Activated gamma-delta T cell treated with Interleukin-2 at 50 U/mL for 16 hours (primary cell): ENCODE data around the gene SPNS3.

Source experiments
- DNase-seq: peaks from one replicate; pipeline ENCODE4 v3.0.0-alpha.2; 2020

The SPNS3 gene

DNA sequence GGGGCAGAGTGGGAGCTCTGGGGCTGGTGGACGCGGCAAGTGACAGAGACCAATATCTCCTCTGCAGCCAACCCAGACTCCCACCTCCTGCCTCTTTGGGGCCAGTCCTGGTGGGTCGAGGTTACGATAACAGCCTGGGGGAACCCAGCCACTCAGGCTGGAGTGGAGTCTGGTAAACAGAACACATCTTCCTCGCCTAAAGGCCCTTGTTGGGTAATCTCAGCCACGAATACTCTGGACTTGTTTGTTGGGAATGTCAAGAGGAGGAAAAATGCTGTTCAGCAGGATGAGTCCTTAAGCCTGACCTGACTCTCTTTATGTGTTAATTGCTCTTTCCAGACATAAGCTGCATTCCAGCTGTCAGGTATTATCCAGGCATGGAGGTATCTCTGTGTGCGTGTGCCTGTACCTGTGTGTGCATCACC is 56.9 kb downstream of the SPNS3 start:
- DNase-seq = no peak

DNA sequence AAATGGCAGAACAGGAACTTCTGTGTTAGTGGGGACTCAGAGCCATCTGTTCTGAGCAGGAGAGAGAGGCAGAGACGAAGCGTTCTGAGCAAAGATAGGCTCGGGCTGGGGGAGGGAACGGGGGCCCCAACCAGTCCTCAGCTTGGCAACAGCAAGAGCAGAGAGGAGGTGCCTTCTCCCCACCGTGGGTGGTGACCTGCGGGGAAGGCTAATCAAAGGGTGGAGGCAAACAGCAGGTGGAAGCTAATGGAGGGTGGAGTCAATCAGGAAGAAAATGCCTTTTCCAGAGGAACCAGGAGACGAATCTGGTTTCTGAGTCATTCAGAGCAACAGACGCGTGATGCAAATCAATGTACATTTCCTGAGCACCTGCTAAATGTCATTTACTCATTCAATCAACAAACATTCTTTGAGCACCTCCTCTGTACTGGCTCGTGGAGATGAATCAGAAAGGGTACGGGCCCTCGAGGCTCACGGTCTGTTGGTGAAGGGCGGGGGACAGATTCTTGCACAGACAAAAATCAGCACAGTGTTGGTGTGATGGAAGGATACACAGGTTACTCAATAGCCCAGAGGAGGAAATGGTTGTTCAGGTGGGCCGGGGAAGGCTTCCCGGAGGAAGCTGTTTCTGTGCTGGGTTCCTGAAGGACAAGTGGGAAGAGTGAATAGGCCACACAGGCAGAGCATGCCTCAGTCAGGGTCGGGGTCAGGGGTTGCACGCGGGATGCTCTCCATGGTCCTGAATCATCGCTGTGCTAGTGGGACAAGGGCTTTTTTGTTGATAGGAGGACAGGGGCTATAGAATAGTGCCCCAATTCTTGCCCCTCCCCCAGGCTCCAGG is 59.2 kb downstream of the SPNS3 start:
- peak; percentile 19 for DNase-seq

DNA sequence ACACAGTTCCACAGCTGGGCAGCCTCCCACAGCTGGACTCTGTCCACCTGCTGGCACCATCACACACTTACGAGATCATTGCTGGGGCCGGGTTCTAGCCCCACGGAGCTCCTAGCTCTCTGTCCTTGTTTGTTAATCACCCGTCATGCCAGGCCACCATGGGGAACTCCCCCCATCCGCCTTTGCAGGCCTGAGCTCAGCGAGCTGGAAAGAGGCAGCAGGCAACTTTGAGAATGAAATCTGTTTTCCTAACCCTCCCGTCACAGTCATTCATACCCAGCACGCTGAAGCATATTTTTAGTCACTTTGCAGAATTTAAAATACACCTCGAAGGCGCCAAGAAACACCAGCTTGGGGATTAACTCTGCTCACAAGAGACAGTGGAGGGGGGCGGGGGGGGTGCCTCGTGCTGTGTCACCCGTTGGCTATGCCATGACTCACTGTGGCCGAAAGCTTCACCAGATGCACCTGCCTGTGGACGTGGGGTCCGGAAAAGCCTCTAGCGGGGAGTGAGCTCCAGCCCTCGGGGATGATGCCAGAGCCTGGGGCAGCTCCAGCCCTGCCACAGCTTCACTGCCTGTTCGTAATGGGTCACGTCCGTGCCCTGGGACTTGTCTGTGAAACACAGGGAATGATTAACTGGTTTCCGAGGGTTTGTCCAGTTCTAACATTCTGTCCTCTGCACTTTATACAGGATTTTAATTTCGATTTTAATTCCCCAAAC is 63.5 kb downstream of the SPNS3 start:
- no peak for DNase-seq

DNA sequence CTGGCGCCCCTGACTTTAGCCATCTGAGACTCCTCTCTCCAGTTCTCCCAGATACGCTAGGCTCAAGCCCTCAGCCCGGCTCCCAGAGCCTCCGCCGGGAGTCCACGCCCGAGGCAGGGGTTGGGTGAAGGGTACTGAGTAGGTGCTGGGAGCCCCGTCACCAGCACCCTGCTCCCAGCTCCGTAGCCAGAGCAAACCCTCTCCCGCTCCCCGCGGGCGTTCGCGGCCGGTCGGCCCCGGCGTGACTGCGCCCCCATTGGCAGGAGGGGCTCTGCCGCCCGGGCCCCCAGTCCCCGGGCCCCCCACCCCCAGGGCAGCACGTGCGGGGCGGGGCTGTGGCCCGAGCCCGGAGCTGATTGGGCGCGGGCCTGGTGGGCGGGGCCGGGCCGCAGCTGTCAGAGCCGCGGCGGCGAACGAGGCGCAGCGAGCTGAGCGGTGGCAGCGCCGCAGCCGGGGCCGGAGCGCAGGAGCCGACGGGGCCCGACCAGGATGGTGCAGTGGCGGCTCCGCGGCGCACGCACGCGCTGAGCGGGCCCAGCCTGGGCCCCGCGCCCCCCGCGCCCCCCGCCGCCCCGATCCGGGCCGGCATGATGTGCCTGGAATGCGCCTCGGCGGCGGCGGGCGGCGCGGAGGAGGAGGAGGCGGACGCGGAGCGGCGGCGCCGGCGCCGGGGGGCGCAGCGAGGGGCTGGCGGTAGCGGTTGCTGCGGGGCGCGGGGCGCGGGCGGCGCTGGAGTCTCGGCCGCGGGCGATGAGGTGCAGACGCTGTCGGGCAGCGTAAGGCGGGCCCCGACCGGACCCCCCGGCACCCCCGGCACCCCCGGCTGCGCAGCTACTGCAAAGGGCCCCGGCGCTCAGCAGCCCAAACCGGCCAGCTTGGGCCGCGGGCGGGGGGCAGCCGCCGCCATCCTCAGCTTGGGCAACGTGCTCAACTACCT is 65.0 kb downstream of the SPNS3 start, which contains the start of gene SPNS2:
Gene SPNS2 (plus strand): TSS at position 421 of the 937 bp plus-strand sequence. CDS start 167 bp downstream, at position 588.
- DNase-seq = peak; percentile 49

DNA sequence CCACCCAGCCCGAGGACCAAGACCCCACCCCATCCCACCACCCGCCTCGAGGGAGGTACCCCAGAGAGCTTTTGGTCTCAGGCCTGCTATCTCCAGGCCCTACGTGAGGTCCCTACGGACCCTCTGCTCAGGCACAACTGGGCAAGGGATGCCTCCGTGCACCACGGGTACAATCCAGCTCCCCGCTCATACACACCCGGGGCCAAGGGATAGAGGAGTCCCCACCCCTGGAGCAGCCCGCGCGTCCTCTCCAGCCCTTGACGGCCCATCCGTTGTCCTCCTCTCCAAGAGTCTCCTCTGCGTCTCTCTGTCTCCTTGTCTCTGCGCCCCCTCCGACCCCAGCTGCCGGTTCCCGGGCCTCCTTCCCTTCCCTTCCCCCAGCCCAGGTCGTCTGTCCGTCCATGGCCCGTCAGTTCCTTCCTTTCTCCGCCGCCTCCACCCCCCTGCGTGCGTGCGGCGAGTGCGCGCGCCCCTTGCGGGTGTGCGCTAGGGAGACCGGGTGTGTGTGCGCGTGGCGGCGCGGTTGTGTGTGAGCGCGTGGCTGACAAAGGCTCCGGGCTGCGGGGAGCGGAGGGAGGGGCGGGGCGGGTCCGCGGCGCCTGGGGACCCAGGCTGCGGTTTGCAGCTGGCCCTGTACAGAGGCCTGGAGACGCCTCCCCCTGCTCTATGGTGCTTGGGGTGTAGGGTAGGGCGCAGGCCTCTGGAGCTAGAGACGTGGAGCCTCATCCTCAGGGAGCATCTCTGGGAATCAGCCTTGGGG is 65.9 kb downstream of the SPNS3 start:
- peak; percentile 12 for DNase-seq

DNA sequence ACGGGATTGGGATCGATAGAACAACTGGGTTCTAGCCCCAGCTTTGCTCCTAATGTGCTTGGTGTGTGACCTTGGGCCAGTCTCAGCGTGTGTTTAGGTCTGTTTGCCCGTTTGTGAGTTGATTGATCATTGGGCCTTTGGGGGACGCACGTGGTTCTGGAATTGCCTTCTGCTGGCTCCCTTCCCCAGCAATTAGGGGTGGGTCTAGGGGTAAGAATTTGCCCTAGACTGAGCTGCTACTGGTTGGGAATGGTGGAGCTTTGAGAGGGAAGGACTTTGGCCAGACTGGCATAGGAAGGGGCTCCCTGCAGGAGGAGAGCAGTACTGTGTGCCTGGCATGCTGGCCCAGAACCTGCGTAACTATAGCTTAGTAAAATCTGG is 66.4 kb downstream of the SPNS3 start:
- DNase-seq = no peak

DNA sequence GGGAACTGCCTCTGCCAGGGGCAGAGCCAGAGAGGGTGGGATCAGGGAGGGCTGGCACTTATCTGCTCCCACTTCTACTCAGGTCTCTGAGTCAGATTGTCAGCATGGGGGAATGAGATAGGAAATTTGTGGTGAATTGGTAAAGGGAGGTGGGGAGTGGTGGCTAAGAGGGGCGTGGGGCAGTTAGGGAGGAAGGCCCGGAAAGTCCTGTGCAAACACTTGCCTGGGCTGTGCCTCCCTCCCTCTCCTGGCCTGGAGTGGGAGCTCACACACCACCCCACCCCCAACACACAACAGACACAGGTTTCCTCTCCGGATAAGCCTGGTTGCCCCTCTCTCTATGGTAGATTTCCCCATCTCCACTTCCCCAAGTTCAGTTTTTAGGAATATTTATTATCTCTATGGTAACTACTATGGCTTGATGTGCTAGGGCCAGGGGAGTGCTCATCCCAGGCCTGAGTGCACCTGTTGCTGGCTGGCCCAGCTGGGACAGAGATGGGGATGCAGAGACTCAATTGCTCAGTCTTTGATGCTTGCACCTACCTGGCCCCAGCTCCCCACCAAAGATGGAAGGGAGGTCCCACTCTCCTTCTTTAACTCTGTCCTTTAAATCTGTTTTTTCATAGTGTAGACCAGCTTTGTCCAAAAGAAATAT is 67.7 kb downstream of the SPNS3 start:
- no peak for DNase-seq

DNA sequence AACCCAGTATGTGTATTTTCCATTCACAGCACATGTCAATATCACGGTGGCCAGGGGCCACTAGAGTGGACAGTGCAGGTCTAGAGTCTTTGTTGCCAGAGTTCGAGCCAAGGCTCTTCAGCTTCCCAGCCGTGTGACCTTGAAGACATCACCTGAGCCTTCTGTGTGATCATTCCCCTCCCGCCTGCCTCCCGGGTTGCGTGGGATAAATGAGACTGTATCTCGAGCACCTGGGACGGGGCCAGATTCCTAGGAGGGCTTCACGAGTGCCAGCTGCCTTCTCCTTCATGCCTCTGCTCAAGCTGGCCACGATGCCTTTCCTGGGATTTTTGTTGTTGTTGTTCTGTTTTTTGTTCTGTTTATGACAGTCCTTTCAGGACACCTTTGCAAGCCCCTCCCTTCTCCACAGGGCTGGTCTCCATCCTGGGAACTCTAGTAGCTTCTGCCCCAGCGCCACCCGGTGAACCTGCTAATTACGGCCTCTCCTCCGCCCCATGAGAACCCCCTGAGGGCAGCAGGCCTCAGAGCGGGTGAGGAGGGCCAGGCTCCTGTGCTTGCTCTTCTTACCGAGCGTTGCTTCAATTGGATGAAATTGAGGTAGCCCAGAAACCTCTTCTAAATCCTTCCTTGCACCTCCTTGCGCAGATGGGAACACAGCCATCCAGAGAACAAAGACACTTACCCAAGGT is 68.9 kb downstream of the SPNS3 start:
- no peak for DNase-seq

DNA sequence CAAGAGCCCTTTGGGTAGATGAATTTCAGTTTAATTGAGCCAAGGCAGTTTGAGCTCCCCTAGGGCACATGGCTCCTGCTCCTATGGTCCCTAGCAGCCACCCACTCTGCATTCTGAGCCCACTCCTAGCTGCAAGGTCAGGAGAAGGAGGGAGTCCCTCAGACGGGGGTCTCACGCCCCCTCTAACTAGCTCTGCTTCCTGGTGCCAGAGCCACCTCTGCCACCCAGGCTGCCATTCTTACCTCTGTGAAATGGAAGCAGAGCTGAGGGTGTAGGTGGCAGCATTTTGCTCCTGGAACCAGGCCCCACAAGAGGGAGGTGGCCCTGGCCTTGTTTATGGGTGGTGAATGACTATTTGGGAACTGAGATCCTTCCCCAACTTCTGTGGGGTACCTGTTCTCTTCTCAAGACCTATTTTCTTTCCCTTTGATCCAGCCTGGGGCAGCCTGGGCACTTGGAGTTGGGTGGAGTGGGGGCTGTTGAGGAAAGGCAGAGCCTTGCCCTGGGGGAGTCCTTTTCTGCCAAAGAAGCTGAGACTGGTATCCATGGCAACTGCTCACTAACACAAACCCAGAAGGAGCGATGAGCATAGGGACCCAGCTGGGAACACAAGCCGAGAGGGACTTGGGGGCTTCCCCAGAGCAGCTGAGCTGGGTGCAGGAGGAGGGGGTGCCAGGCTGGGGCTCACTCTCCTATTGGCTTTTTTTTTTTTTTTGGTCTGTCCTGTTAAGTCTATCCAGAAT is 69.7 kb downstream of the SPNS3 start:
- DNase-seq = no peak

DNA sequence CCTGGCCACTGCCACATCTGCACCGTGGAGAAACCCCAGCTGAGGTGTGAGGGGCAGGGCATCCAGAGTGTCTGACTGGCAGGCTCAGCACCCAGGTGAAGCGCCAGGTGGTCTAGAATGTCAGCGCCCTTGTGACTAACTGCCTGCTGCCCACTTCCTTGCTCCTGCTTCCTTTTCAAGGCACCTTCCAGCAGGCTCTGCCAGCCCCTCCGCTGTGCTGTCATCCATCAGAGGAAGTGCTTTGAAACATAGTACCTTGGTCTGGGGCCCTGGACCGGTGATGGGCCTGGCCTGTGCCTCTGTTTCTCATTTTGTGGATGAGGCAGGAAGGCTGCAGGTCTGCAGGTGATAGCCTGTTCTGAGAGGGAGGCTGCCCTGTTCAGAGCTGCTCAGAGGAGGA is 70.4 kb downstream of the SPNS3 start:
- no peak for DNase-seq

DNA sequence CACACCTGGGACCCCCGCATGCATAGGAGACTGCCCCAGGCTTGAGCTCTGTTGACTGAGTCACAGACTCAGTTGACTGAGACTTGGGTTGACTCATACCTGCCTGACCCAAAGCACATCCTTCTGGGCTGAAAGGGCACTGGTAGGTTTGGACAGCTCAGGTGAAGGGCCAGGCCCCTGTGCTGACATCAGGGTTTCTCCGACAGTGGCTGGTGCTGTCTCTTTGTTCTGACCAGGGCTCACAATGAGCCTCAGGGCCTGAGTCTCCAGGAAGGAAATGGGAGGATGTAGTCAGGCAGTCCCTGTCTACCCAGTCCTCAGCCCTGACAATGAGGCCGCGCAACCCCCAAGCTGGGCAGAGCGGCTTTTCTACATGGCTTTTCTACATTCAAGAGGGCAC is 71.4 kb downstream of the SPNS3 start:
- no peak for DNase-seq

DNA sequence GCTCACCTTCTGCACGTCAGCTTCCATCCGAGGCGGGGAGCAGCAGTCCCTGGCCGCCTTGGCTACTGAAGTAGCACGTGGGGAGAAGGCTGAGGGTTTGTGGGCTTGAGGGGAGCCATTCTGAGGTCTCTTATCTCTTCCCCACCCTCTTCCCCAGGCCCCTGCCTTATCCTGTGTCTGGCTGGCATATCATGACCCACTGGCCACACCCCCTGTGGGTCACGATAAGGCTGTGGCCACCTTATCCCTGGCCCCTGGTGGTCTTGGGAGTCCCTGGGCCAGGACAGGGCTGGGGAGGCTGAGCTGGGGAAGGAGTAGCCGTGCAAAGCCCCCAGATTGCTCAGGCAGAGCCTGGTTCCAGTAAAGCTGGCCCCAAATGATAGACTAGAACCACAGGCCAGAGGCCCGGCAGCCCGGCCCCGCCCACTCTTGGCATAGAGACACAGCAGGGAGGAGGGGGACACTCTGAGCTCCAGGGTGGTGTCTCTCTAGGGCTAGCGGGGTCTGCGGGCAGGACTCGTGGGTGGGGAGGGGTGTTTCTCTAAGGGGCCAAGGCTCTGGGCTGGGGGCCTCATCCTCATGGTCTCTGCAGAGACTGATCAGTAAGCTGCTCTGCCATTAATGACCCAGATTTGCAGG is 72.6 kb downstream of the SPNS3 start:
- DNase-seq = no peak

DNA sequence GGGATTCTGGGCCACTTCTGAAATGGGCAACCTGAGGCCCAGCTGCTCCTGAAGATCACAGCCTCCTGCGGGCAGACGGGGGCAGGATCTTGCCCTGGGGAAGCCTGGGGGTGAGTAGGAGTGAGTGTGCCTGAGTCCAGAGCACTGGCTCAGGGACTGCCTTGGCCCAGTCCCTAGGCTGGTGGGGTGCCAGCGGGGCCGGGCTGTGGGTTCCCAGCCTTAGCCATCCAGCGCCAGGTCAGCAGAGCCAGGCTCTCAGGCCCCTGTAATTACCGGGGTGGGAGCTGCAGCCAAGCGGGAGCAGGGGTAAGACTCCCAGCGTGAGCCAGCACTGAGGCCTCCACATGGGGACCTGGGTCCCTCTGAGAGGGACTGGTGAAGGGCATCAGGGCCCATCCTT is 73.2 kb downstream of the SPNS3 start:
- DNase-seq = no peak

DNA sequence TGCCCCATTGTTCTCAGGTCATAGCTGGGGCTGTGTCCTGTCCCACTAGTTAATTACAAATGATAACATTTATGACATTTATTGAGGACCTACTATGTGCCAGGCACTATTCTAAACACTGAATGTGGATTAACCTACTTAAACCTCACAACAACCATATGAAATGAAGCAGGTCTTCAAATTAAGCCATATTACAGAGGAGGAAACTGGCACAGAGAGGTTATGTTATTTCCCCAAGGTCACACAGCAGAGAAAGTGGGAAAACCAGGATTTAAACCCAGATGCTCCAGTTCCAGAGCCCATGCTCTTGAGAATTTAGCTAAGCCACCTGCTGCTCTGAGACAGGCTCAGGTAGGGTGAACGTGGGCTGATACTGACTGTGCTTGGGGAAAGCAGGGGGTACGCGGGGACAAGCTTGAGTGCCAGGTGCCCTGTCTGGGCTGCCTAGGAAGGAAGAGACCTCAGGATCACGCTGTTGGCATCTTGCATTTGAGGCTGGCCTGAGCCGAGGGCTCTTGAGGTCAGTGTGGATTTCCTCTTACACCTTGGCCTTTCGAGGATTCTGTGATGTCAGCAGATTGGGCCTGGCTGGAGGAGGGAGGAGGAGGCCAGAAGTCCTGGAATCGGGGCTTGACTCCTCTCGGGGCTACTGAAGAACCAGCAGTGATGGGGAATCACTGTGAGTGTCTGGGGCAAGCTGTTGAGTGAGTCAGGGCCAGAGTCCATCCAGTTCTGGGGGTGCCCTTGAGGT is 73.8 kb downstream of the SPNS3 start:
- DNase-seq = no peak

DNA sequence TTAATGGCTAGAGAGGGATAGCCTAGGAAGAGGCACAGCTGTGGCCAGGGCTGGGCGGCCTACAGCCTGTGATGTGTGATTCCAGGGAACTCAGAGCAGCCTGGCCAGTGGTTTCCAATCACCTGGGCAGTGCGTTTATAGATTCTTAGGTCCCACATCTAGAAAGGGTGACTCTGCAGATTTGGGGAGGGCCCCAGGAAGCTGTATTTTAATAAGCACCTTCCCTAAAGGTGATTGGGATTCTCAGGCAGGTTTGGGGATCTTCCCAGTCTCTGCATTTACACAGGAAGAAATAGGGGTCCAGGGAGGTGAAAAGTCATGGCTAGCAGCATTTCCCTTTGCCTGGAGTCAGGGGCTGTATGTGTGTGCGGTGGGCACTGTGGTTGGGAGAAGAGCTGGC is 74.5 kb downstream of the SPNS3 start:
- no peak for DNase-seq

DNA sequence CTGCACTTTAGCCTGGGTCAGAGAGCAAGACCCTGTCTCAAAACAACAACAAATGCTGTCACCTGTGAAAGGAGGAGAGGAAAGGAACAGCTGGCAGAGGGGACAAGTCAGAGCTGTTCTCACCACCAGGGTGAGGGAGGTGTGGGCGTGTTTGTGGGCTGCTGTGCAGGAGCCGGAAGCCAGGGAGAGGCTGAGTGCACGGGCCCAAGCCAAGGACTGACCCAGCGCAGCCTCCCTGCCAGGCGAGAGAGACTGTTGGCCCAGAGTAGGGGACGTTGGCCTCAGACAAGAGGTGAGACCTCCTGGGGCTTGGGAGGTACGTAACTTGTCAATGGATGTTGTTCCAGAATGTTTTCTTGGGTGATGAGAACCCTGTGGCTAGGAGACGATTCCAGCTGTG is 75.7 kb downstream of the SPNS3 start:
- DNase-seq = peak; percentile 37

DNA sequence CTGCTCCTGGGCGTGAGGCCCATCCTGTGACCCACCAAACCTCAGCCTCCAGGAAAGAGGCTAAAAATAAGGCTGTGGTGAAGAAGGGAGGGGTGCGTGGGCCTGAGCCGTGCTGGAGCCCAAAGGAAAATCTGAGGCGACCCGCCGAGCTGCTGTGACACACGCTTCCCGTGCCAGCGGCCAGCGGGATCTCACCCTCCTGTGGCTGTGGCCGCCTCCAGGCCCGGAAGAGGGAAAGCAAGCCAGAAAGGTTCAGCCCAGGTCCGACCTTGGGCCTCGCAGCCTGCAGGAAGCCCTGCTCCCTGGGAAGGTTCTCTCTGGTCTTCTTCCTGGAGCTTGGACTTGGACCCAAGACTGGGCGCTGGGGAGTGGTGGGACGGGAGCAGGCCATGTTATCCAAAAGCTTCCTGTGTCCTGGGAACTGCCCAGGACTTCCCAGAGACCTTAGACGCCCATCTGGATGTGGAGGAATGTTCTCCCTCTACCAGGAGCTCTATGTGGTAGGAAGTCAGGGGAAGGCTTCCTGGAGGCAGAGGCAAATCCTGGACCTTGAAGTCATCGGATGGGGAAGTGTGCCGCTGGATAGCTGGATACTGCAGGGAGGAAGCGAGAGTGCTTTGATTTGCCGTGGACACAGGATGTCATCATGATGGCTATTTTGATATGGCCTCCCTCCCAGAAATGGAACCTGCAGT is 76.3 kb downstream of the SPNS3 start:
- no peak for DNase-seq

DNA sequence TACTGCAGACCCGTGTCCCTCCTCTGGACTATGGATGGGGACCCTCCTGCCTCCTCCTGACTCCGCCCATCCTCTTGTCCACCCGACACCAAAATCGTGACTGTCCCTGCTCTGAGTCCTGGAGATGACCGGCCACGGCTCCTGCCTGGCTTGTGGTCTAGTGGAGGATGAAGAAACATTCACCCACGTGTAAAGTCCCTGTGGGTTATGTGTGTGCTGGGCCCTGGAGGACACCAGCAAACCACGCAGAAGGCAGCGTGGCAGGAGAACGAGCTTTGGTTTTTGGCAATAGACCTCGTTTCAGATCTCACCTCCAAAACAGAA is 76.8 kb downstream of the SPNS3 start:
- DNase-seq = no peak
